GM19240 (cell line): ENCODE data around the gene ALS2.
"Not testable (repeated sequence)": the region's sequence is repeated elsewhere in the genome, so short reads cannot be mapped to it uniquely, and the experiment has no call there.

Source experiments
- DNase-seq: peaks from one replicate; pipeline ENCODE4 v3.0.0; 2011; ENCODE audit warnings: low spot score; ENCODE audit not compliant: insufficient read length

Gene ALS2

DNA sequence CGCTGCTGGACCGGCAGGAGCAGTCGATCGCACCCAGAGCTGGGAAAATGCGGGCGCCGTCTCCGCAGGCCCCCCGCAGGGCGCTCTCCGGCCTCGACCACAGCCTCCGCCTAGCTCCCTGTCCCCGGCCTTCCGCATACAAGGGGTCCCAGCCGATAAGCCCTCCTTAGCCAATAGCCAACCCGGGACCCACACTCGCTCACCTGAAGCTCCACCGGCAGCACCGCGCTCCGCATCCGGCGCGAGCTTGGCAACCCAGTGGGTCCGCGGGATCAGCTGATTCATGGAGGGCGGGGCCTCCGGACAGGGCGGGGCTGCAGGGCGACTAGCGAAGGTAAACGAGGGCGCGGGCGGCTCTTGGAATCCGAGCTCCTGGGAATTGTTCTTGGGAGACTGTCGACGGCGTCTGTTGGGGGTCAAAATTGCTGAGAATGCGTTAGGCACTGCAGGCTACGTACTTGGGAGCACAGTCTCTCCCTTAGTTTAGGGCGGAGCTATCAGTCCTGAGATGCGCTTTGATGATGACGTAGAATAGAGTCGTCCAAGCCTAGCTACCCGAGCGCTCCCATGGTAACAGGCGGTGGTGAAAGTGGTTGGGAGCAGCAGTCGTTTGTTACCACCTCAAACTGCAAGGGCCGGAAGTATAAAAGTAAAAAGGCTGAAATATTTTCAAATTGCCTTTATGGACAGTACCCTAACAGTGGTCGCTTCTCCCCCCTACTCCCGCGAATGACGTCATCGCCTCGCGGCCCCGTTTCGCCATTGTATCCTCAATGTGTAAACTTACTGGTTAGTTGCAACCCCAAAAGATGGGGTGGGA is at the start of gene ALS2:
TSS of gene ALS2 (minus strand) at position 260 of the 820 bp plus-strand sequence. CDS start 12,048 bp downstream, outside the sequence.
- DNase-seq, result peak; percentile 80

DNA sequence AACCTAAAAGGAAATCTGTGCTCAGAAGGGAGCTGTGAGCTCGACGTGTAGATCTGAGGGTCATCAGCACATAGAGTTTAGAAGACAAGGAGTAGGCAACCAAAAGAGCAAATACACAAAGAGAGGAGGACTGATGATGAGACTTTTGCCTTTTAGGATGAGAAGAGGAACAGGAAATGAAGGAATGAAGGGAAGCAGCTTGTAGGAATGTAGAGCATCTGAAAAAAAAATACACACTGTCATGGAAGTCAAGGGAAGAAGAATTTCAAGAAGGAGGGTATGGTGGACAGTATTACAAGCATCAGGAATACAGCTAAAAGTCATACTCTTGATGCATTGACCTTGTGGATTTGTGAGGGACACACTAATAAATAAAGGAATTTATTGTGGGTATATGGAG is 47.5 kb upstream of the ALS2 start:
- no peak for DNase-seq

DNA sequence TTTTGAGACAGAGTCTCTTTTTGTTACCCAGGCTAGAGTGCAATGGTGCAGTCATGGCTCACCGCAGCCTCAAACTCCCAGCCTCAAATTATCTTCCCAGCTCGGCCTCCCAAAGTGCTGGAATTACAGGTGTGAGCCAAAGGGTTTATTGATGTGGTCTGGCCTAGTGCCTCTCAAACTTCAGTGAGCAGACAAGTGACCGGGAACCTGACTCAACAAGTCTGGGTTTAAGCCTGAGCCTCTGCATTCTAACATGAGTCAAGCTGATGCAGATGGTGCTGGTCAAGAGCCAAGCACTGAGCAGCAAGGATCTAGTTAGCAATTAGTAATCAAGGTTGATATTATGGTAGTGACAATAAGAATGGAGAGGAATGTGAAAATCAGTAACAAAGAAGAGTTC is 46.9 kb upstream of the ALS2 start:
- no peak for DNase-seq

DNA sequence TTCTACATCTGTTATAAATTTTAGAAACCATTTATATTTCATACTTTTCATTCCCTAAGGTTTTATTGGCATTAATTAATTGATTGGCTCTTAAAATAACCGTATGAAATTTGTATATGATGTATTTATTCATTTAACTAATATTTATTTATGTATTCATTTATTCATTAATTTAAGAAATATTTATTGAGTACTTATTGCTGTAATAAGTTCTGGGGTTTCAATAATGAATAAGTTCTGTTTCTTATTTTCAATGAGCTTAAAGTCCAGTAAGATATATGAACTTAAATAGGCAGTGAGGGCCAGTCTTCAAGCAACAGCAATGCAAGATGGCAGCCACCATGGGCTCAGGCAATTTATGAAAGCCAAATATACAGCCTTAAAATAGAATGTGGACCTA is 43.5 kb upstream of the ALS2 start:
- DNase-seq, result no peak

DNA sequence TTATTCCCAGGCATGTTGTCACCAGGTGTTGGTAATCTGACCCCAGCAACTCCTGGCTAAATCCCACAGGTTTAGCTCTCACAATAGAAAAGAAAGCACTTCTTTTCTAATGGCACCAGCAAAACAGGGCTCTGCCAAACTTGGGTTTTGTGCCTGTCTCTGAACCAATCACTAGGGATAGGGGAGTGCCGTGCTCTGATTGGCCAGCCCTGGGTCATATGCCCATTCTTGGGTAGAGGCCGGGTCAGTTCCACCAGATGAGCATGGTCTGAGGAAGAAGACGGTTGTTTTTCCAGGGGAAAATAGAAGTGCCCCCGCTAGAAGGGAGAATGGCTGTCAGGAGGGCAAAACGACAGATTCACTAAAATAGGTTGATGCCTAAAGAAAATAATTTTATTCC is 40.3 kb upstream of the ALS2 start:
- no peak for DNase-seq

DNA sequence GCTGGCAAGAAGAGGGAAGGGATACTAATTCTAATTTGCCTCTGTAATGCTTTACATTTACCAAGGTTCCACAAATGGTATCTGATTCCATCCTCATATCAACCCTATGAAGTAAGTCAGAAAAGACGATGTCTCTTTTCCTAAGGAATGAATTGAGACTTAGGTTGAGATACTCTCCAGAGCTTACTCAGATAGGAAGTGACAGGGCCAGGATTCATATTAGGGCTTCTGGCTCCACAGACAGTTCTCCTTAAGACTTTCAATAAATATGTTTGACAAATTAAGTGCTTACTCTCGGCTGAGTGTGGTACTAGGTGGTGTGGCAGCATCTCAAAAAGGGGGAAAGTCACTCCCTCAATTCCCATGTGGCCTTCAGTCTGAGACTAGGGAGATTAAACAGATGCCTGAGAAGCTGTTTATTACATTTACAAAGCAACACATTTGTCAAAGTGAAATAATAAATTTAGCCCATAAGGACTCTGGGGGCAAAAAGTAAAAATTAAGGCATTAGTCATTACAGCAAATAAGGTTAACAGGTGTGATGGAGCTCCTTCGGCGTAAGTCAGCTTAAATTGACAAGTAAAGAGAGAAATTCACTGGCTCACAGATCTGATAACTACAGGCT is 39.8 kb upstream of the ALS2 start:
- no peak for DNase-seq

DNA sequence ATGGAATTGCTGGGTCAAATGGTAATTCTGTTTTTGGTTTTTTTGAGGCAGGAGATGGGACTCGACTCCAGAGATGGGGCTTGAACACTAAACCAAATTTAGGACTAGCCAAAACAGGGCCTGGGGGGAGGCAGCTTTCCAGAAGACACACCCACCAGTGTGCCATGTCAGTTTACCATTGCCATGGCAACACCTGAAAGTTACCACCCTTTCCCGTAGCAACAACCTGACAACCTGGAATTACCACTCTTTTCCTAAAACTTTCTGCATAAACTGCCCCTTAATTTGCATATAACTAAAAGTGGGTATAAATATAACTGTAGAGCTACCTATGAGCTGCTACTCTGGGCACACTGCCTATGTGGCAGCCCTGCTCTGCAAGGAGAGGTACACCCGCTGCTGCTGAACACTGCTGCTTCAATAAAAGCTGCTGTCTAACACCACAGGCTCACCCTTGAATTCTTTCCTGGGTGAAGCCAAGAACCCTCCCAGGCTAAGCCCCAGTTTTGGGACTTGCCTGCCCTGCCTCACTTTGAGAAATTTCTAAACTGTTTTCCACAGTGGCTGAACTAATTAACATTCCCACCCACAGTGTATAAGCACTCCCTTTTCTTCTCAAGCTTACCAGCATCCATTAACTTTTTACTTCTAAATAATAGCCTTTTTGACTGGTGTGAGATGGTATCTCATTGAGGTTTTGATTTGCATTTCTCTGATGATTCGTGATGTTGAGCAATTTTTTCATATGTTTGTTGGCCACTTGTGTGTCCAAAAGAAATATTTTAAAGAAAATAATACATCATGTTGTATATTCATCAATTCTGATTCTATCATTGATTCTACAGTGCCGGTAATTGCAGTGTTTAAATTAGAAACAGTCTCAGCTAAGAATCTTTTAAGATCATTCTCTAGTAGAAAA is 36.2 kb upstream of the ALS2 start:
- DNase-seq, result no peak

DNA sequence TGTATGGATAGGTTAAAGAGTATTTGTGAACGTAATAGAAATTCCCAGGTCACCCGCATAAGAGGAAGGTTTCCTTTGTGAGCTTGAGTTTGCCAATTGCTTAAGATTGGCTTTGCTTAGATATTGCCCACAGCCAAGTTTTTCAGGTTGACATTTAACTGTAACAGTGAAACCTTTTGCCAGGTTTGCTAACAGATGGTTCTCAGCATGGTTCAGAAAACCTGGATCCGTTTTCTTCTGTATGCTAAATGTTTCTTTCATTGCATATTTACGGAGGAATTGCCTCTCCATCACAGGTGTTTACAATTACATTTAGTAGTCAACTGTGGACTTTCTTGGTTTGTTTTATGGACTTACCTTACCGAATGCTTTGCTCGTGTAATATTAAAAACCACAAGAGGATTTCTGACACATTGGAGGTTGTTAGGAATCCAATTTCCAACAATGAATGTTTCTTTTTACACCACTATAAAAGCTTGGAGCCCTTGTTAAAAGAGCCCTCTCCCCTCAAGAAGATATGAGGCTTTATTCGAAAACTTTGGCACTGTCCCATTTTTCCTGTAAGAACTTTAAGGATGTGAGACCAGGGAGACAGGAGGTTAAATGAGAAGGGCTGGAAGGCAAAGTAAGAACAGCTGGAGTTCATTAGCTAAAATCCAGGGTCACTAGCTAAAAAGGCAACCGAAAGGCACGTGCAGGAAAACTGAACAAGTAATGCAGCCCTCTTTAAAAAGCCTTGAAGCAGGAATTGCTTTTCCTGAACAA is 33.4 kb upstream of the ALS2 start:
- no peak for DNase-seq

DNA sequence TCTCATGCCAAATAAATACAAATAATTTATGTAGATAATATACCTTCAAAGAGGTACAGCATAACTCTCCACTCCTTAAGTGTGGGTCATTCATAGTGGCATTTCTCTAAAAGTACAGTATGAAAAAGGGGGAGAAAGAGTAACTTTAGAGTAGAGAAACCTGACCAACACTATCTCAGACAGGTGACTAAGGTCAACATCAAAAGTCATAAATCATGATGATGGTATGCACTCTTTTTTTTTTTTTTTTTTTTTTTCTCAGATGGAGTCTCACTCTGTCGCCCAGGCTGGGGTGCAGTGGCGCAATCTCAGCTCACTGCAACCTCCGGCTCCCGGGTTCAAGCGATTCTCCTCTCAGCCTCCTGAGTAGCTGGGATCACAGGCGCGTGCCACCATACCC is 29.9 kb upstream of the ALS2 start:
- DNase-seq, result not testable (repeated sequence)

DNA sequence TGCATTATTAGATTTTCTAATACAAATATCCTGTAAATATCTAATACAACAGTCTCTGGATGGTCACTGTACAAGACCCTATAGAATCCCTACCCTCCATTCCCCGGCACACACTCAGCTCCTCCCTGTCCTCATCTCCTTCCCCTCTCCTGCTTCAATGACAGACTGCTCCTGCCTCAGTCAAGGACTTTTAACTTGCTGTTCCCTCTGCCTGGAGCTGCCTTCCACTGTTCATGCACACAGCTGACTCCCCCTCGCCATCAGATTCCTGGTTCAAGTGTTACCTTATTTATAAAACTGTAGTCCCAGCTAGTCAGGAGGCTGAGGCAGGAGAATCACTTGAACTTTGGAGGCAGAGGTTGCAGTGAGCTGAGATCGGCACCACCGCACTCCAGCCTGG is 28.9 kb upstream of the ALS2 start:
- DNase-seq, result no peak

DNA sequence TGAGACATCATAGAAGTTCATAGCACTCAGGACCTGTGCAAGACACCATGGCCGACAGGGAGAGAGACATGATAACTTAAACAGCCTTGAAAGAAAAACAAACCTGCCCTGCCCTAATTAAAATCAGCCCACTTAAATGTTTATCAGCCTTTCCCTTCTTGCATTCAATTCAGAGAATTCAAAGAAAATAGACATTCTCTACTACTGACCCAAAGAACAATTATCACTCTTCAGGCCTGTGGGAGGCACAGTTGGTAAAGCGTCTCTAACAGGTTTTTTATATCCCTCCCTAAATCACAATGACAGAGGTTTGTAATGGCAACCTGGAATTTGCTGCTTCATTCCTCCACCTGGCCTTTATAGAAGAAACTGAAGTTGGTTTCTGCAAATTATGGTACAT is 27.3 kb upstream of the ALS2 start:
- DNase-seq, result no peak

DNA sequence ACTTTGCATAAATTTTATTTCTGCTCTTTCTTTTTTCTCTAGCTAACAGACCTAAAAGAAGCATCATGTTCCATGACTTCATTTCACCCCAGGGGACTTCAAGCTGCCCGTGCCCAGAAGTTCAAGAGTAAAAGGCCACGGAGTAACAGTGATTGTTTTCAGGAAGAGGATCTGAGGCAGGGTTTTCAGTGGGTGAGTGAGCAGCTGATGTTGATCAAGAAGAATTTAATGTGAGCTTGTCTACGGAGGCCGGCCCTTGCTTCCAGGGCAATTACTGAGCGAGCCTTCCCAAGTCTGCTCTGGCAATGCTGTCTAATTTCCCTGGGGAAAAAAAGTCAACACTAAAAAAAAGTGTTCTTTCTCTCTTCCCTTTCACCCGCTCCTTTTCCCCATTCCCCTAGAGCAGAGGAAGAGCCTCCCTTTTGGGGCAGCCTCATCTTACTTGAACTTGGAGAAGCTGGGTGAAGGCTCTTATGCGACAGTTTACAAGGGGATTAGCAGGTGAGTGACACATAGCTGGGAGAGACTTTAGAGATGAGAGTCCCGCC is 26.8 kb upstream of the ALS2 start:
- DNase-seq, result no peak

DNA sequence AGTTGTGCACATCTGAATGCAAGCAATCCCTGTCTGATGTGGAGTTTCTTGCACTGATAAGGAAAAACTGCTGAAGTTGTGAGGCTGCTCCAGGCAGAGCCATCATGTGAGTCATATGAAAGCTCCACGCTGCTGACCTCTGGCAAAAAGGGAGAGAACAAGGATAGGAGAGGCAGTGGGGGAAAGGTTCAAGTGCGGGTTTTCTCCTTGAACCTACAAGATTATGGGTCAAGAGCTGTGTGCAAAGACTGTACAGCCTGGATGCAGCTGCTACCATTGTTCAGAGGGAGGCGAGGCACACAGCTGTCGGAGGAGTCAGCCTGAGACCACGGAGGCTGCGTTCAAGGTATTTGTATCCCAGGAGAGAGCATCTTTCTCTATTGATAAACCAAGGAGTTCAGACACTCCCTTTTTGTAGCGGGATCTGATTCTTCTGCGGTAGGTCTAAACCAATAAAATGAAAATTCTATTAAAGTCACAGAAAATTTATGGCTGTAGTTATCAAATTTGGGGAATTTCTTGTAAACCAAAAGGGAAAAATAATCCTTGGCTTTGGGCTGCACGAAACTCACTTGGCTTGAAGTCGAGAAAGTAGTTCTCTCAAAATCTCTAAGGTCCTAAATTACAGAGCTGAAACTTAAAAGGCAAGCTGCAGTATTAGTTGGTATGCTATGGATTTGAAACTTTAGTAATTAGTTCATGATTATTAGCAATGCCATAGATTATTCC is 25.9 kb upstream of the ALS2 start, which contains the start of gene CDK15:
TSS of gene CDK15 (plus strand) at position 96 of the 729 bp plus-strand sequence. CDS start at position 224, 128 bp downstream.
- DNase-seq, result no peak

DNA sequence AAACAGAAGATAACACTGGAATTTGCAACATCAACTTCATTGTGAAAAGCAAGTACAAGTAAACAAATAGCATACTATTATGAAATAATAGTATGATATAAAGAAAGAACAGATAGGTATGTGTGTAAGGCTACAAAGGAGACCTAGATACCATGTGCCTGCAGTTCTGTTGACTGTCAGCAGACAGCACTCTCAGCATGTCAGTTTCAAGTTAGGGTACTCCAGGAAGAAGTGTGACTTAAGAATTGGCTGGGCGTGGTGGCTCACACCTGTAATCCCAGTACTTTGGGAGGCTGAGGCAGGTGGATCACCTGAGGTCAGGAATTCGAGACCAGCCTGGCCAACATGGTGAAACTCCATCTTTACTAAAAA is 18.2 kb upstream of the ALS2 start:
- not testable (repeated sequence) for DNase-seq

DNA sequence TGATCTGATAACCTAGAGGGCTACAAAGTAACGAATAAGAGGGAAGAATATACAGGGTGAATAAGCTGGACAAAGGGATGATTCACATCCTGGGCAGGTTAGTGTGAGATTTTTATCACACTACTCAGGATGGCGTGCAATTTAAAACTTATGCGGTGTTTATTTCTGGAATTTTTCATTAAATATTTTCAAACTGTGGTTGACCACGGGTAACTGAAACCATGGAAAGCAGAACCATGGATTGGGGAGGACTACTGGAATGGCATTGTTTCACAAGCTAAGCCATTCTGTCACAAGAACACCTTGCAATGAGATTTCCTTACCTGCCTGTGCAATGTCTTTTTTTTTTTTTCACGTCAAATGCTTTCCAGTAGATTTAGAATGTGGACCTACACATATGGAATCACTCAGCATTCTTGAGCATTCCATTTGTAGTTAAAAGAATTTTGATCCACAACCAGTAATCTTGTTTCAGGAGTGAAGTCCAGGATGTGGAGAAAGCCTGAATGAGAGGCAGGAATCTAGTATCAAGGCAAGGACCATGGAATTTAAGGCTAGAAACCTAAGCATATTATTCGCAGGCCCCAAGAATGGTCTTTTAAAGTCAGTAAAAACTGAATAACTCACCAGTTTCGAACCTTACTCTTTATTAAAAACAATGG is 17.6 kb upstream of the ALS2 start:
- no peak for DNase-seq

DNA sequence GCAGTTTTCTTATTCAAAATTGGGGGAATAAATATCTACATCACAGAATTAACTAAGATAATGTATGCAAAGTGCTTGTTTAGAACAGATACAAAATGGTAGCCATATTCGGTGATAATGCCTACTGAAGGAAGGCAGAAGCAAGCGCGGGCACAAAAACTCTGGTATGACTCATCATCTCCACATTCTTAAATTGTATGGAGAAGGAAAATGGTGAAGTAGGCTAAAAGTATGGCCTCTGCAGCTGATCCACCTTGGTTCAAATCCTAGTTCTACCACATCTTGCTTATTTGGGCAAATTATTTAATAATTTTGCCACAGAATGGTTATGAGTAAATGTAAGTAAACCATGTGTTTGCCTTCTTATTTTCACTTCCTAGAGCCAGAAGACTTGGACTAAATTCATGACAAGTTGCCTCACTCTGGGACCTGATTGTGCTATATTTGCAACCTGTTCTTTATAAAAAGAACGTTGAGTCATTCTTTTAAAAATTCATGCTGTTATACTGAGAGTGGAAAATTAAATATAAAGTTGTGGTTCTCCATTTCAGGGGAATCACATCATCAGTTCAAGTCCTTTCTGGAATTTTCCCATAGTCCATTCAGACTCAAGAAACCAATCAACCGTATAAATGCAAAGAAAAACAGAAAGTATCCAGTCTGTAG is 16.6 kb upstream of the ALS2 start:
- DNase-seq, result no peak

DNA sequence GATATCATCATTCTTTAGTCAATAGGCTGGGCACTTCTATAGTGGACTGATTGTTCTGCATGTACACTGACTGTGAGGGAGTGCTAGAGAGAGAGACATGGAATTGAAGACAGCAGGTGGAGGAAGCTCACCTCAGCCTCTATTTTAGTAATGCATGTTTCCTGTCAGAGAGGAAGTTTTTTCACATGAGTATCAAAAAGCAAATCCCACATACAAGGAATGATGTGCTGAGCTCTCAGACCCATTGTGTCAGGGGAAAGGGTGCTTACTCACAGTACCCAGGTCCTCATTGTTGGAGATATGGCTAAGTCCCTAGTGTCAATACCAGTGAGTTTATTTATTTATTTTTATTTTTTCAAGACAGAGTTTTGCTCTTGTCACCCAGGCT is 15.7 kb upstream of the ALS2 start:
- no peak for DNase-seq

DNA sequence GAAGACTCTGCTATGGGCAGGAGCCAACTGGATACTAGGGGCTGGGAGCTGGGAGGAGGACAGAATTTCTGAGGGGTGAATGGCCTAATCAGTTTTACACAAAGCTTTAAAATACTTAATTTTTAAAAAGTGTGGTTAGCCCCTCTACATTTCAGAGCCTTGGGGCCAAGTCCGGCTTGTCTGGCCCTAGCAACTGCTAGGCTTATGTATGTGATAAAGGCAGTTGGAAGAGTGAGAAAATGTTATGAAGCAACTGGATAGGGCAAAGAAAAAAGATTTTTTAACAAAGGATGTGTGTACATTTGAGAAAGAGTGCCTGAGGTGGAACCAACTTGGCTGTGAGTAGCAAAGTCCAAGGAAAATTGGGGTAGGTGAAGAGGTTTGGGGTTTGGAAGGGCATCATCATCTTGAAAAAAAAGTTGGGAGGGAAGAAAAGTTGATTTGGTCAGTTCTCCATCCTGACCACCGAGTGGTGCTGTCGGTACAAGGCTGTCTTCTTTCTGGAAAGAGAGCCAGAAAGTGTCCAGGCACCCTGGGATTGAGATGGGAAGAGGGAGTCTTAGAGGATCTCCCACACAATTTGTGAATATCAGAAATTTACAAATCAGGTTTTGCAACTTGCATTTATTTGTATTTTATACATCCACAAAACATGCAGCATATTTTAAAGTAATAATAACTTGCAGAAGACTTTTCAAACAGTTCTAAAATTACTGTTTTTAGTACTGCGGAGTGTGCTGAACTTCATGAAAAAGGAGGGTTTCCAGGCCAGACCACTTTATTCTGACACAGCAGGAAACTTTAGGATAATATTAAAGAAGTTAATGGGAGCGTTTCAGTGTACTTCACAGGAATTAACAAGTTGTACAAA is 15.1 kb upstream of the ALS2 start:
- DNase-seq, result no peak
